CD4-positive, CD25-positive, alpha-beta regulatory T cell (primary cell): ENCODE measurements around the gene PCSK6. TPM values are rescaled to one million over a fixed set of nuclear protein-coding genes. Genes with fewer than 3 reads are reported as not detected.

Experiments
- ATAC-seq, 2 donors: fragments of 150-1000 bp; cut with Tn5 transposase; one replicate each; pipeline ENCODE4 v1.10.0; 2021; ENCODE audit warnings: low read depth in 2 of 2, moderate number of reproducible peaks in 2 of 2, moderate library complexity in 1 of 2
- DNase-seq, 3 donors: peaks; one replicate each; pipeline versions ENCODE4 v3.0.0 to v3.0.0-alpha.2; 2012 to 2022; ENCODE audit warnings: mixed read lengths in 1 of 3
- H3K27ac ChIP-seq: one replicate; pipeline ENCODE4 v1.7.0; 2013; ENCODE audit warnings: mild to moderate bottlenecking, low read length; ENCODE audit not compliant: insufficient read depth, poor library complexity, severe bottlenecking
- H3K27me3 ChIP-seq: one replicate; pipeline ENCODE4 v1.7.0; 2013; ENCODE audit warnings: low read length; ENCODE audit not compliant: control insufficient read depth, insufficient read depth
- H3K36me3 ChIP-seq: one replicate; pipeline ENCODE4 v1.7.0; 2013; ENCODE audit warnings: mild to moderate bottlenecking, low read length, moderate library complexity; ENCODE audit not compliant: control insufficient read depth, insufficient read depth
- H3K4me1 ChIP-seq: 2 replicates; pipeline ENCODE4 v1.7.0; 2013; ENCODE audit warnings: mild to moderate bottlenecking, low read length; ENCODE audit not compliant: insufficient read depth, control insufficient read depth, poor library complexity, severe bottlenecking
- H3K4me3 ChIP-seq: one replicate; pipeline ENCODE4 v1.7.0; 2013; ENCODE audit warnings: low read depth, mild to moderate bottlenecking, low read length, moderate library complexity
- H3K9me3 ChIP-seq, 2 experiments: 1 replicate in 1 of 2; 2 replicates in 1 of 2; pipeline ENCODE4 v1.7.0; 2013; ENCODE audit warnings: low read length in 2 of 2, mild to moderate bottlenecking in 1 of 2, moderate library complexity in 1 of 2; ENCODE audit not compliant: control insufficient read depth in 2 of 2
- H3K27ac Mint-ChIP-seq, 3 donors: one replicate each; pipeline ENCODE4 v1.8.0; 2020 to 2022; ENCODE audit warnings: mild to moderate bottlenecking in 3 of 3, mixed read lengths in 3 of 3, moderate library complexity in 2 of 3
- H3K27me3 Mint-ChIP-seq: one replicate; pipeline ENCODE4 v1.8.0; 2022; ENCODE audit warnings: mild to moderate bottlenecking, mixed read lengths
- H3K36me3 Mint-ChIP-seq: one replicate; pipeline ENCODE4 v1.8.0; 2020; ENCODE audit warnings: mixed read lengths
- H3K4me1 Mint-ChIP-seq, 4 donors: one replicate each; pipeline ENCODE4 v1.8.0; 2020 to 2022; ENCODE audit warnings: mixed read lengths in 4 of 4, mild to moderate bottlenecking in 1 of 4
- H3K4me3 Mint-ChIP-seq, 4 donors: one replicate each; pipeline ENCODE4 v1.8.0; 2020 to 2022; ENCODE audit warnings: mild to moderate bottlenecking in 4 of 4, mixed read lengths in 4 of 4, moderate library complexity in 3 of 4
- H3K9me3 Mint-ChIP-seq, 7 donors: one replicate each; pipeline ENCODE4 v1.8.0; 2020 to 2022; ENCODE audit warnings: mixed read lengths in 7 of 7, mild to moderate bottlenecking in 3 of 7, moderate library complexity in 2 of 7
- polyA plus RNA-seq, 4 donors: library from polyadenylated mRNA; unstranded; fragments of 300-500 nt; fragmentation: Illumina TruSeq; gene quantifications; one replicate each; pipeline ENCODE4 v1.2.3, GENCODE V29; 2021
- total RNA-seq: library from RNA; stranded (reverse); gene quantifications from one replicate; pipeline ENCODE4 v1.2.3, GENCODE V29; 2022

Gene PCSK6
- total and polyA plus RNA-seq, 5 donors from 2014 or later = 0.07 to 1.1 (median 0.22) TPM; not detected in 1

- Mint-ChIP-seq H3K27me3 (peaks cover 5% of the 10 kb centered on the region), H3K36me3 (no peaks in the 10 kb centered on the region), H3K4me1 (no peaks in the 10 kb centered on the region), H3K4me3 (no peak overlapping the region), H3K9me3 (peaks cover 0 to 2% (median 0%) of the 10 kb centered on the region in 7 donors), H3K27ac (no peak overlapping the region)
- ATAC-seq (no peak), DNase-seq (no peak)
- no peak overlapping the region for H3K27ac ChIP-seq
- H3K27me3 ChIP-seq = no peaks in the 10 kb centered on the region
- H3K36me3 ChIP-seq = no peaks in the 10 kb centered on the region
- H3K4me1 ChIP-seq = no peaks in the 10 kb centered on the region
- H3K4me3 ChIP-seq = no peak overlapping the region
- no peaks in the 10 kb centered on the region for H3K9me3 ChIP-seq
Measured at GRCh38 chr15:101476756-101477155, 12.8 kb downstream of the PCSK6 start.

DNA sequence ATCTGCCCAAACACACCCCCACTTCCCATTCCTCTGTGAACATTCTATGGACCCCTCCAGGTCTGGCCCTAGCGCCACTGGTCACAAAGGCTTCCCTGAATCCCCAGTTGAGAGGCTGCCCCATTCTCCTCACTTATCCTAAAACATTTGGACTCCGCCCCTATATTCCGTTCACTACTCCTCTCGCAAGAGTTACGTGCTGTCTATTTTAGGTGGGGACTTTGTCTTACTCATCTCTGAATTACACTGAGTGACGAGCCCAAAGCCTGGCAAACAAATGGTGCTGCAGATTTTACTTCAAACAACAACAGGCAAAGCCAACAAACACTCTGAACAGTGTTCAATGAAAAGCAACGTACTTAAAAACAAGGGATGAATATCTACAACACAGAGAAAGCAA, 14.5 kb downstream of the PCSK6 start:
- no peaks in the 10 kb centered on the region for H3K9me3 ChIP-seq
- ATAC-seq (no peak), DNase-seq (no peak)
- Mint-ChIP-seq H3K27ac (no peak overlapping the region), H3K4me3 (no peak overlapping the region), H3K36me3 (no peaks in the 10 kb centered on the region), H3K9me3 (peaks cover 0 to 2% (median 0%) of the 10 kb centered on the region in 7 donors), H3K4me1 (no peaks in the 10 kb centered on the region), H3K27me3 (peaks cover 5% of the 10 kb centered on the region)
- H3K27ac ChIP-seq = no peak overlapping the region
- no peaks in the 10 kb centered on the region for H3K36me3 ChIP-seq
- H3K27me3 ChIP-seq = no peaks in the 10 kb centered on the region
- no peak overlapping the region for H3K4me3 ChIP-seq
- H3K4me1 ChIP-seq = no peaks in the 10 kb centered on the region

DNA sequence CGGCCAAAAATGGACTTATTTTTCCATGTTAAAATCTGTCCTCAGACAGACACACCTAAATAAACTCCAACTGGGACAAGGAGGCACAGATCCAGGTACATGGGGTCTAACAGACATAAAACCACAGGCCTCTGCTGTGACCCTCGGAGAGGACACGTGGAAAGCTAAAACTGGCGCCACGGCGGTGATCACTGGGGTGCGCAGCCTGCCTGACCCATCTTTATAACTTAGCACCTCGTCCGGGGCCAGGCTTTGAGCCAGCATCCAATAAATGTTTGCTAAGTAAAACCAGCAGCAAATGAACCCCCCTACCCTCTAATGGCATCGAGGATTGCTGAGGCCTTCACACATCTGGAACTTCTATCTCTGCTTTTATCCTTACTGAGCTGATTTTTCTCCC, 15.3 kb downstream of the PCSK6 start:
- DNase-seq = no peak
- Mint-ChIP-seq H3K36me3 (no peaks in the 10 kb centered on the region), H3K27ac (no peak overlapping the region), H3K9me3 (peaks cover 0 to 2% (median 0%) of the 10 kb centered on the region in 7 donors), H3K4me1 (no peaks in the 10 kb centered on the region), H3K27me3 (peaks cover 5% of the 10 kb centered on the region), H3K4me3 (no peak overlapping the region)
- no peaks in the 10 kb centered on the region for H3K27me3 ChIP-seq
- no peak overlapping the region for H3K4me3 ChIP-seq
- ATAC-seq = no peak
- H3K9me3 ChIP-seq = no peaks in the 10 kb centered on the region
- no peak overlapping the region for H3K27ac ChIP-seq
- no peaks in the 10 kb centered on the region for H3K36me3 ChIP-seq
- no peaks in the 10 kb centered on the region for H3K4me1 ChIP-seq

GRCh38 chr15:101472033-101472432, 17.5 kb downstream of the PCSK6 start:
- H3K9me3 Mint-ChIP-seq = peaks cover 0 to 2% (median 0%) of the 10 kb centered on the region in 7 donors
- H3K27ac ChIP-seq = no peak overlapping the region
- H3K4me1 Mint-ChIP-seq = no peaks in the 10 kb centered on the region
- H3K4me3 Mint-ChIP-seq = no peak overlapping the region
- no peak overlapping the region for H3K4me3 ChIP-seq
- H3K27me3 ChIP-seq = no peaks in the 10 kb centered on the region
- H3K27me3 Mint-ChIP-seq = peaks cover 5% of the 10 kb centered on the region
- no peaks in the 10 kb centered on the region for H3K36me3 ChIP-seq
- no peaks in the 10 kb centered on the region for H3K36me3 Mint-ChIP-seq
- H3K4me1 ChIP-seq = no peaks in the 10 kb centered on the region
- ATAC-seq (no peak), DNase-seq (no peak)
- no peaks in the 10 kb centered on the region for H3K9me3 ChIP-seq
- no peak overlapping the region for H3K27ac Mint-ChIP-seq

DNA sequence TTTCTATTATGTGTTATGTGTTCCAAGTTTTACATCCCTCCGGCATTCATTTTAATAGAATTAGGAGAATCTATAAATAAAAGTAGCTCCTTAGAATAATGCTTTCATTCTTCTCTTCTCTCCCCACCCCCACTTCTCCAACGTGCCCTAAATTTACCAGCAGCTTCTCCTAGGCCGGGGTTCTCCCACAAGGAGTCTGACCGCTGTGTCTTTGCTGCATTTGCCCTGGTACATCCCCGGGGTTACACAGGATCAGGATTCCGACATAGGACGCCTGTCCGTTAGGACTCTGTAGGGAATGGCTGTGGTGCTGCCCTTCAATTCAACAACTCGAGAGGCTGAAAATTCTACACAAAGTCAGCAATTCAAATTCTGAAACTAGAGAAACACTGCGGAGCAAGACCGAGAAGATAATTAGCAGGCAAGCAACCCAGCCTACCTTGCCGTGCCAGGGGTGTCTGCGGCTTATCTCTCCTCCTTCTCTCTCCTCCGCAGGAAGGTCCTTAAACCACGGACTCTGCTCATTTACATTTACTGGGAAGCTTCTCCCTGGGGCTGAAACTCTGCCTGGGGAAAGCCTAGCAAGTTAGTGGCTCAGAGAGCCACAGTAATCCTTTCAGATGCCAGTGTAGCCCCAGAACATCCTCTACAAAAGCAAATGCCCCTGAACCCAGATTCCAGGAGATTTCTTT, 18.8 kb downstream of the PCSK6 start:
- H3K4me3 ChIP-seq = no peak overlapping the region
- no peaks in the 10 kb centered on the region for H3K4me1 ChIP-seq
- H3K9me3 ChIP-seq = no peaks in the 10 kb centered on the region
- Mint-ChIP-seq H3K9me3 (peaks cover 0 to 2% (median 0%) of the 10 kb centered on the region in 7 donors), H3K27me3 (peaks cover 5% of the 10 kb centered on the region), H3K4me1 (no peaks in the 10 kb centered on the region), H3K4me3 (no peak overlapping the region), H3K36me3 (no peaks in the 10 kb centered on the region), H3K27ac (no peak overlapping the region)
- no peaks in the 10 kb centered on the region for H3K36me3 ChIP-seq
- DNase-seq = no peak
- no peak for ATAC-seq
- H3K27ac ChIP-seq = no peak overlapping the region
- H3K27me3 ChIP-seq = no peaks in the 10 kb centered on the region

- Mint-ChIP-seq H3K27ac (no peak overlapping the region), H3K4me3 (no peak overlapping the region)
Measured at GRCh38 chr15:101469520-101470288, 19.8 kb downstream of the PCSK6 start.

DNA sequence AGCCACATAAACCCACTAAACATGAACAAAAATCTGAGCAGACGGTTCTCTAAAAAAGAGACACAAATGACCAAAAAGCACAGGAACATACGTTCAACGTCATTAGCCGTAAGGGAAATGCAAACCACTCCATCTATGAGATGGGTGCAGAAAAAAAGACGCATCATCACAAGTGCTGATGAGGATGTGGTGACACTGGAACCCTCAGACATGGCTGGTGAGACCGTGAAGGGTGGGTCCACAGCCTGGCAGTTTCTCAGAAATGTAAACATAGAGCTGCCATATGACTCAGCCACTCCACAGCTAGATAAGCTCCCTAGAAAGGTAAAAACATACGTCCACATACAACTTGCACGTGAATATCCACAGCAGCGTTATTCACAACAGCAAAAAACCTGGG, 23.3 kb downstream of the PCSK6 start:
- no peaks in the 10 kb centered on the region for H3K27me3 ChIP-seq
- ATAC-seq = no peak
- peaks cover 10% of the 10 kb centered on the region for H3K27me3 Mint-ChIP-seq
- H3K4me1 Mint-ChIP-seq = no peaks in the 10 kb centered on the region
- H3K4me3 Mint-ChIP-seq = no peak overlapping the region
- peak in 1 of 3 donors; percentile 28 for DNase-seq
- no peak overlapping the region for H3K27ac ChIP-seq
- no peak overlapping the region for H3K27ac Mint-ChIP-seq
- no peaks in the 10 kb centered on the region for H3K4me1 ChIP-seq
- H3K36me3 Mint-ChIP-seq = no peaks in the 10 kb centered on the region
- H3K9me3 Mint-ChIP-seq = peaks cover 0 to 1% (median 0%) of the 10 kb centered on the region in 7 donors
- no peaks in the 10 kb centered on the region for H3K36me3 ChIP-seq
- H3K4me3 ChIP-seq = no peak overlapping the region
- no peaks in the 10 kb centered on the region for H3K9me3 ChIP-seq

More at GRCh38 chr15:101469520-101470288, 19.8 kb downstream of the PCSK6 start:
- Mint-ChIP-seq H3K4me1 (no peaks in the 10 kb centered on the region), H3K9me3 (peaks cover 0 to 1% (median 0%) of the 10 kb centered on the region in 7 donors), H3K27me3 (peaks cover 5% of the 10 kb centered on the region), H3K36me3 (no peaks in the 10 kb centered on the region)
- DNase-seq (no peak), ATAC-seq (no peak)
- H3K9me3 ChIP-seq = no peaks in the 10 kb centered on the region
- no peaks in the 10 kb centered on the region for H3K4me1 ChIP-seq
- H3K4me3 ChIP-seq = no peak overlapping the region
- no peaks in the 10 kb centered on the region for H3K27me3 ChIP-seq
- no peaks in the 10 kb centered on the region for H3K36me3 ChIP-seq
- H3K27ac ChIP-seq = no peak overlapping the region
